Astrocyte (in vitro differentiated cells and primary cell): ENCODE measurements around the gene LLCFC1.

Source experiments
- CTCF ChIP-seq: IDR thresholded peaks from 2 replicates; pipeline ENCODE4 v1.5.1; 2011; ENCODE audit warnings: low read depth, mild to moderate bottlenecking, inconsistent platforms, low read length, moderate library complexity; ENCODE audit not compliant: insufficient read depth
- EZH2 ChIP-seq: IDR thresholded peaks from 2 replicates; pipeline ENCODE4 v1.6.1; 2012; ENCODE audit warnings: mild to moderate bottlenecking, low read length, inconsistent platforms; ENCODE audit not compliant: insufficient read depth

GRCh38 chr7:142959202-142959601, 19.9 kb downstream of the LLCFC1 start:
- TF ChIP-seq CTCF (no peak), EZH2 (no peak)
